ENCODE data around the gene RCAN2.

DNA sequence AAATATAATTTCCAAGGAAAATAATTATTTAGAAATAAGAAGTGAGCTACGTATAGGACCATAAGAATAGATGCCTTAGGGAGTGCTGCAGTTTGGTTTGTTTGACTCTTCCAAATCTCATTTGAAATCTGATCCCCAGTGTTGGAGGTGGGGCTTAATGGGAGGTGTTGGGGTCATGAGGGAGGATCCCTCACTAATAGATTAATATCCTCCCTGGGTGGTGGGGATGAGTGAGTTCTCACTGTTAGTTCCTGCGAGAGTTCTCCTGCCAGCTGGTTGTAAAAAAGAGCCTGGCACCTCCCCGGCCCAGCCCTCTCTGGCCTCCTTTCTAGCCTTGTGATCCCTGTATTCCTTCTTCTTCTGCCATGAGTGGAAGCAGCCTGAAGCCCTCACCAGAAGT lies 69.3 kb downstream of the RCAN2 start:
- TF ChIP-seq, protein P1, sequence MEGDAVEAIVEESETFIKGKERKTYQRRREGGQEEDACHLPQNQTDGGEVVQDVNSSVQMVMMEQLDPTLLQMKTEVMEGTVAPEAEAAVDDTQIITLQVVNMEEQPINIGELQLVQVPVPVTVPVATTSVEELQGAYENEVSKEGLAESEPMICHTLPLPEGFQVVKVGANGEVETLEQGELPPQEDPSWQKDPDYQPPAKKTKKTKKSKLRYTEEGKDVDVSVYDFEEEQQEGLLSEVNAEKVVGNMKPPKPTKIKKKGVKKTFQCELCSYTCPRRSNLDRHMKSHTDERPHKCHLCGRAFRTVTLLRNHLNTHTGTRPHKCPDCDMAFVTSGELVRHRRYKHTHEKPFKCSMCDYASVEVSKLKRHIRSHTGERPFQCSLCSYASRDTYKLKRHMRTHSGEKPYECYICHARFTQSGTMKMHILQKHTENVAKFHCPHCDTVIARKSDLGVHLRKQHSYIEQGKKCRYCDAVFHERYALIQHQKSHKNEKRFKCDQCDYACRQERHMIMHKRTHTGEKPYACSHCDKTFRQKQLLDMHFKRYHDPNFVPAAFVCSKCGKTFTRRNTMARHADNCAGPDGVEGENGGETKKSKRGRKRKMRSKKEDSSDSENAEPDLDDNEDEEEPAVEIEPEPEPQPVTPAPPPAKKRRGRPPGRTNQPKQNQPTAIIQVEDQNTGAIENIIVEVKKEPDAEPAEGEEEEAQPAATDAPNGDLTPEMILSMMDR (conservative IDR thresholded peaks at IDR 0.05; ENCODE audit: low read depth, low read length), result no peak
- TF ChIP-seq EZH2 (IDR thresholded peaks at IDR 0.05; ENCODE audit: borderline replicate concordance, low read depth, low read length, poor library complexity, severe bottlenecking), result no peak

All from A673 (cell line).